ENCODE measurements around the gene SLX4IP. TPM values are rescaled to one million over a fixed set of nuclear protein-coding genes. Genes with fewer than 3 reads are reported as not detected.

The SLX4IP gene
- total and polyA plus RNA-seq, 5 donors from 2014 or later, result 1.5 to 4.1 (median 2.4) TPM

DNA sequence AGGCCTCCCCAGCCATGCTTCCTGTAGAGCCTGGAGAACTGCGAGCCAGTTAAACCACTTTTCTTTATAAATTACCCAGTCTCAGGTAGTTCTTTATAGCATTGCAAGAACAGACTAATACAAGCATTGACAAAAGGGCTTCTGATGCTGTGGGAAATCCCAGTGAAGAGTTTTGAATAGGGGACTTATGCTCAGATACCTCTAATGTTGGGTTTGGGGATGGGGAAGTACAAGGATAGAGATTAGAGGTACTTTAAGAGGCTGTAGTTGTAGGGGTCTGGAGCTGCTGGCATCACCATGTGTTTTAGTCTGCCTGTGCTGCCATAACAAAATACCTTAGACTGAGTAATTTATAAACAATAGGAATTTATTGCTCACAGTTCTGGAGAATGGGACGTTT, 8.8 kb downstream of the SLX4IP start:
- H3K4me1 Mint-ChIP-seq, result peaks cover 17 to 32% (median 21%) of the 10 kb centered on the region in 4 donors
- H3K4me3 ChIP-seq (ENCODE audit: low read depth, low read length), result no peak overlapping the region
- H3K27ac ChIP-seq (ENCODE audit: insufficient read depth, low read length, poor library complexity, severe bottlenecking), result no peak overlapping the region
- H3K27ac Mint-ChIP-seq, result no peak overlapping the region
- H3K36me3 ChIP-seq (ENCODE audit: control insufficient read depth, insufficient read depth, low read length), result no peaks in the 10 kb centered on the region
- peak overlapping the region in 1 of 4 donors; percentile 30 for H3K4me3 Mint-ChIP-seq
- no peaks in the 10 kb centered on the region for H3K27me3 Mint-ChIP-seq
- DNase-seq (no peak), ATAC-seq (ENCODE audit: low read depth in 2 of 2) (no peak)
- no peaks in the 10 kb centered on the region for H3K9me3 ChIP-seq (ENCODE audit: control insufficient read depth in 2 of 2, low read length in 2 of 2)
- no peaks in the 10 kb centered on the region for H3K9me3 Mint-ChIP-seq
- H3K4me1 ChIP-seq (ENCODE audit: control insufficient read depth, insufficient read depth, low read length, poor library complexity, severe bottlenecking), result peaks cover 14% of the 10 kb centered on the region
- H3K36me3 Mint-ChIP-seq, result peaks cover 5% of the 10 kb centered on the region
- no peaks in the 10 kb centered on the region for H3K27me3 ChIP-seq (ENCODE audit: control insufficient read depth, insufficient read depth, low read length)

- Mint-ChIP-seq H3K27me3 (no peaks in the 10 kb centered on the region), H3K4me3 (no peak overlapping the region), H3K9me3 (no peaks in the 10 kb centered on the region), H3K4me1 (peaks cover 17 to 32% (median 23%) of the 10 kb centered on the region in 4 donors), H3K36me3 (peaks cover 9% of the 10 kb centered on the region), H3K27ac (no peak overlapping the region)
- Histone ChIP-seq H3K4me1 (ENCODE audit: control insufficient read depth, insufficient read depth, low read length, poor library complexity, severe bottlenecking) (peaks cover 14% of the 10 kb centered on the region), H3K27ac (ENCODE audit: insufficient read depth, low read length, poor library complexity, severe bottlenecking) (no peak overlapping the region), H3K4me3 (ENCODE audit: low read depth, low read length) (no peak overlapping the region), H3K27me3 (ENCODE audit: control insufficient read depth, insufficient read depth, low read length) (no peaks in the 10 kb centered on the region), H3K36me3 (ENCODE audit: control insufficient read depth, insufficient read depth, low read length) (no peaks in the 10 kb centered on the region), H3K9me3 (ENCODE audit: control insufficient read depth in 2 of 2, low read length in 2 of 2) (no peaks in the 10 kb centered on the region)
- ATAC-seq (ENCODE audit: low read depth in 2 of 2) (no peak), DNase-seq (no peak)
These were observed 10.7 kb downstream of the SLX4IP start for GRCh38 chr20:10445758-10446157.

DNA sequence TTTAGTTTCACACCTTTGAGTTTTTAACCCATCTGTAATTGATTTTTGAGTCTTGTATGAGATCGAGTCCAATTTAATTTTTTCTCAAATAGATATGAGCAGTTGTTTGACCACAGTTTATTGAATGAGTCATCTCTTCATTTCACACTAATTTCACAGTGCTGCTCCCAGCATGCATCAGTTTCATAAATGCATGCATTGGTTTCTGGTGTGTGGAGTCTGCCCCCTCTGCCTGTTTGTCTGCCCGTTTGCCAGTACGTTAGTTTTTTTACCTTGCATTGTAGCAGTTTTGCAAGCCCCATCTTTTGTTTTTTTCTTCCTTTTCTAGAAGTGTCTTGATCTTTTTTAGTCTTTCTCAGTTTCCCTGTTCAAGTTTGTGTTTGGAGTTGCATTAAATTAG, 11.9 kb downstream of the SLX4IP start:
- peak overlapping the region; percentile 48 to 74 (median 55) for H3K4me3 Mint-ChIP-seq
- H3K36me3 ChIP-seq (ENCODE audit: control insufficient read depth, insufficient read depth, low read length), result no peaks in the 10 kb centered on the region
- H3K4me3 ChIP-seq (ENCODE audit: low read depth, low read length), result peak overlapping the region; percentile 78
- H3K27ac Mint-ChIP-seq, result peak overlapping the region; percentile 21 to 47 (median 35)
- ATAC-seq (ENCODE audit: low read depth in 2 of 2) (peak; percentile 96 to 98), DNase-seq (peak; percentile 29 to 82 (median 46))
- H3K36me3 Mint-ChIP-seq, result peaks cover 9% of the 10 kb centered on the region
- no peaks in the 10 kb centered on the region for H3K27me3 Mint-ChIP-seq
- H3K9me3 Mint-ChIP-seq, result no peaks in the 10 kb centered on the region
- peak overlapping the region; percentile 57 for H3K27ac ChIP-seq (ENCODE audit: insufficient read depth, low read length, poor library complexity, severe bottlenecking)
- H3K9me3 ChIP-seq (ENCODE audit: control insufficient read depth in 2 of 2, low read length in 2 of 2), result no peaks in the 10 kb centered on the region
- no peaks in the 10 kb centered on the region for H3K27me3 ChIP-seq (ENCODE audit: control insufficient read depth, insufficient read depth, low read length)
- peaks cover 17 to 33% (median 23%) of the 10 kb centered on the region in 4 donors for H3K4me1 Mint-ChIP-seq
- H3K4me1 ChIP-seq (ENCODE audit: control insufficient read depth, insufficient read depth, low read length, poor library complexity, severe bottlenecking), result peaks cover 14% of the 10 kb centered on the region

DNA sequence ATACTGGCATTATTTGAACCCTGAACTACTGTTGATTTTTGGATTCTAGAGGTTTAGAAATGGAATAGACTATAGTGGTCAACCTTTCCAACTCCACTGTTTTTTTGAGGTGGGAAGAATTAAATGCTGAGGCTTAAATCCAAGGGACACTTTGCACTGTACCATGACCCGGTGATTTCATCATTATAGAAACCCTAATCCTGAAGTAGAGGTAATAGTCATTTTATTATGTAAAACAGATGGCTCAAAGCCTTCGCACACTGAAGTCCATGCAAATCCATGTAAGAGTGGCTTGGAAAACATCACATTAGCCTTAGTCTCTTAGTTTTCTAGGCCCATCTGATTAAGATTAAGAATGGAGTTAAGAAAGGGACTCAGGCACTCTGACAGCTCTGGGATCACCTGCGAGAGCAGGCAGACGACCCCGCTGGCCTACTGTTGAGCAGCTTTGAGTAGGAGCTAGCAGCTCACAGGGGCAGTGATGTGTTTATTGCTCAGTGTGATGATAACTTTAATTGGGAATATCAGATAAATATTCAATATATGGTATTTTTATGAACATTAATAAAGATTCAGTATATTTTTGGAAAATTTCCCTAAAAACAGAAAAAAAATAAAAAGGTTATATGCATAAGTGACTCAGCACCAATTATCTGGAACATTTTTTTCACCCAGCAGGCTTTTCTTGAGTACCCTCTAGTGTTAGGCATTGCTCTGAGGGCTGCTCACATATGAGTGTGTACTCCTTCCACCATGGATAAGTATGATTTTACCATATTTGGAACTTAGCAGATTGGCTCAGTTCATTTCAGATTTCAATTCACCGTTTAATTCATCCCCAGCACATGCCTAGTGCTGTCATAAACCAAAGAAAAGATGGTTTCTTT, 13.4 kb downstream of the SLX4IP start:
- Histone ChIP-seq H3K4me3 (ENCODE audit: low read depth, low read length) (no peak overlapping the region), H3K36me3 (ENCODE audit: control insufficient read depth, insufficient read depth, low read length) (no peaks in the 10 kb centered on the region), H3K9me3 (ENCODE audit: control insufficient read depth in 2 of 2, low read length in 2 of 2) (no peaks in the 10 kb centered on the region), H3K27ac (ENCODE audit: insufficient read depth, low read length, poor library complexity, severe bottlenecking) (no peak overlapping the region), H3K4me1 (ENCODE audit: control insufficient read depth, insufficient read depth, low read length, poor library complexity, severe bottlenecking) (peaks cover 20% of the 10 kb centered on the region), H3K27me3 (ENCODE audit: control insufficient read depth, insufficient read depth, low read length) (no peaks in the 10 kb centered on the region)
- Mint-ChIP-seq H3K27ac (no peak overlapping the region), H3K9me3 (no peaks in the 10 kb centered on the region), H3K4me1 (peaks cover 22 to 37% (median 31%) of the 10 kb centered on the region in 4 donors), H3K27me3 (no peaks in the 10 kb centered on the region), H3K4me3 (peak overlapping the region in 1 of 4 donors; percentile 43), H3K36me3 (peaks cover 4% of the 10 kb centered on the region)
- ATAC-seq (ENCODE audit: low read depth in 2 of 2) (no peak), DNase-seq (no peak)

GRCh38 chr20:10449270-10449669, 14.2 kb downstream of the SLX4IP start:
- DNase-seq (no peak), ATAC-seq (ENCODE audit: low read depth in 2 of 2) (no peak)
- Histone ChIP-seq H3K27me3 (ENCODE audit: control insufficient read depth, insufficient read depth, low read length) (no peaks in the 10 kb centered on the region), H3K36me3 (ENCODE audit: control insufficient read depth, insufficient read depth, low read length) (no peaks in the 10 kb centered on the region), H3K4me3 (ENCODE audit: low read depth, low read length) (no peak overlapping the region), H3K4me1 (ENCODE audit: control insufficient read depth, insufficient read depth, low read length, poor library complexity, severe bottlenecking) (peaks cover 21% of the 10 kb centered on the region), H3K27ac (ENCODE audit: insufficient read depth, low read length, poor library complexity, severe bottlenecking) (no peak overlapping the region), H3K9me3 (ENCODE audit: control insufficient read depth in 2 of 2, low read length in 2 of 2) (no peaks in the 10 kb centered on the region)
- H3K9me3 Mint-ChIP-seq, result no peaks in the 10 kb centered on the region
- H3K36me3 Mint-ChIP-seq, result peaks cover 4% of the 10 kb centered on the region
- H3K27ac Mint-ChIP-seq, result peak overlapping the region in 1 of 3 donors; percentile 36
- peaks cover 29 to 42% (median 36%) of the 10 kb centered on the region in 4 donors for H3K4me1 Mint-ChIP-seq
- H3K4me3 Mint-ChIP-seq, result no peak overlapping the region
- H3K27me3 Mint-ChIP-seq, result no peaks in the 10 kb centered on the region

DNA sequence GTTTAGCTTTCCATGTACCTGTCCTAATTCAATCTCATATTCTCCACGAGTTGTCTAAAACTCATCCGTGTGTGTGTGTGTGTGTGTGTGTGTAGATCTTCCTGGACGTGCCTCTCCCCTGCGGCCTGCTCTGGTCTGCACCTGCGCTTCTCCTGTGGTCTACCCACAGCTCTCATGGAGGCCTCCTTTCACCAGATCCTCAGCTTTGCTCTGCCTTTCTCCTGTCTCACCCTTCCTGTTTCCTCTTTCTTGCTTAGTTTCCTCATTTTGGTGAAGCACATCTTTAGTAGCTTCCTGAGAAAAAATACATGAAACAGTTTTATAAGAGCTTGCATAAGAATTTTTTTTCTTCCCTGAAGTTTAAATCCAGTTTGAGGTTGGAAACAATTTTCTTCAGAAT, 18.1 kb downstream of the SLX4IP start:
- Mint-ChIP-seq H3K27ac (peak overlapping the region; percentile 84 to 90 (median 86)), H3K4me1 (peaks cover 16 to 22% (median 19%) of the 10 kb centered on the region in 4 donors), H3K27me3 (no peaks in the 10 kb centered on the region), H3K9me3 (peaks cover 0 to 9% (median 2%) of the 10 kb centered on the region in 7 donors), H3K36me3 (peaks cover 13% of the 10 kb centered on the region), H3K4me3 (peak overlapping the region in 3 of 4 donors; percentile 2 to 39 (median 27))
- H3K9me3 ChIP-seq (ENCODE audit: control insufficient read depth in 2 of 2, low read length in 2 of 2), result peaks cover 0 to 4% of the 10 kb centered on the region in 2 experiments
- peak overlapping the region; percentile 33 for H3K27ac ChIP-seq (ENCODE audit: insufficient read depth, low read length, poor library complexity, severe bottlenecking)
- peaks cover 7% of the 10 kb centered on the region for H3K4me1 ChIP-seq (ENCODE audit: control insufficient read depth, insufficient read depth, low read length, poor library complexity, severe bottlenecking)
- no peaks in the 10 kb centered on the region for H3K27me3 ChIP-seq (ENCODE audit: control insufficient read depth, insufficient read depth, low read length)
- ATAC-seq (ENCODE audit: low read depth in 2 of 2) (peak; percentile 52 to 69), DNase-seq (peak in 1 of 3 donors; percentile 61)
- peak overlapping the region; percentile 19 for H3K4me3 ChIP-seq (ENCODE audit: low read depth, low read length)
- peaks cover 2% of the 10 kb centered on the region for H3K36me3 ChIP-seq (ENCODE audit: control insufficient read depth, insufficient read depth, low read length)

DNA sequence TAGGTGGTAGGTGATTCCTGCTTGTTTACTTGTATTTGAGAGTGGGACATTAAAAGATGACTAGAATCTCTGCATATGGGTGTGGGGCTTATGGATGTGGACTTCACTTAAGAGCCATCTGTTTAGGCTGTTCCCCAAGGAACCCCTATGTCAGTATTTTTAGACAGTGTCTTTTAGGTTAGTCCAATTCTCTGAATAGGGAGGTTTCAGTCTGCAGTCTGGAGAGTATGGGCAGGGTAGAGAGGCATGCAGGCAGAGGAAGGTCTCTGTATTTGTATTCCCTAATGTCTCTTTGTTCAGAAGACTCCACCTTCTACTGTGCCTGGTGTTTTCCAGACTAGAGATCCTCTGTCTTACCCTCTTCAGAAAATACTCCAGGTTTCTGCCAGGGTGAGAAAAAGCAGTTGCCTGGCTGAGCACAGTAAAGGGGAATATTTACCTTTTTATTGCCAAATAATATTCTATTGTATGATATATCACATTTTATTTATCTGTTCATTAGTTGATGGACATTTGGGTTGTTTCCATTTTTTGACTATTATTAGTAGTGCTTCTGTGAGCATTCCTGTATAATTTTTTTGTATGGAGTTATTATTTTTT, 19.1 kb downstream of the SLX4IP start:
- H3K9me3 ChIP-seq (ENCODE audit: control insufficient read depth in 2 of 2, low read length in 2 of 2), result peaks cover 0 to 4% of the 10 kb centered on the region in 2 experiments
- ATAC-seq (ENCODE audit: low read depth in 2 of 2), result no peak
- no peak overlapping the region for H3K27ac ChIP-seq (ENCODE audit: insufficient read depth, low read length, poor library complexity, severe bottlenecking)
- H3K4me1 ChIP-seq (ENCODE audit: control insufficient read depth, insufficient read depth, low read length, poor library complexity, severe bottlenecking), result peaks cover 7% of the 10 kb centered on the region
- Mint-ChIP-seq H3K4me3 (no peak overlapping the region), H3K36me3 (peaks cover 20% of the 10 kb centered on the region), H3K27me3 (no peaks in the 10 kb centered on the region), H3K27ac (peak overlapping the region; percentile 14 to 90 (median 17)), H3K9me3 (peaks cover 0 to 9% (median 2%) of the 10 kb centered on the region in 7 donors), H3K4me1 (peaks cover 16 to 25% (median 19%) of the 10 kb centered on the region in 4 donors)
- no peak for DNase-seq
- H3K36me3 ChIP-seq (ENCODE audit: control insufficient read depth, insufficient read depth, low read length), result peaks cover 4% of the 10 kb centered on the region
- no peaks in the 10 kb centered on the region for H3K27me3 ChIP-seq (ENCODE audit: control insufficient read depth, insufficient read depth, low read length)
- no peak overlapping the region for H3K4me3 ChIP-seq (ENCODE audit: low read depth, low read length)

All from CD4-positive, CD25-positive, alpha-beta regulatory T cell (primary cell).